K562 (cell line): ENCODE data around the gene GABBR1. TPM values are rescaled to one million over a fixed set of nuclear protein-coding genes. Genes with fewer than 3 reads are reported as not detected.

Experiments used
- ATAC-seq: fragments of 200-7000 bp; cut with Tn5 transposase; 3 replicates; pipeline ENCODE4 v1.9.1; 2020; ENCODE audit warnings: moderate library complexity
- BruUV-seq: library from RNA; stranded (reverse); fragments of 400-500 nt; replicated peaks from 2 replicates; lab custom pipeline; 2021; lab: Mats Ljungman, UMichigan
- CTCF ChIA-PET: fragments of 300-600 bp; formaldehyde crosslinking; extraction: SDS; loops from one replicate; lab custom pipeline; 2021; ENCODE audit warnings: low intra/inter-chr PET ratio; lab: Yijun Ruan, JAX
- POLR2A ChIA-PET: fragments of 300-600, 350-650 bp; sonication (Branson Sonifier 250); formaldehyde crosslinking; extraction: SDS; loops from one replicate; lab custom pipeline; 2021; ENCODE audit warnings: antibody characterized with exemption, inconsistent platforms; lab: Yijun Ruan, JAX
- DNase-seq, 4 experiments: peaks; one replicate each; pipeline versions ENCODE4 v3.0.0 to v3.0.0-alpha.2; 2011 to 2018; ENCODE audit warnings: low spot score in 3 of 4, mixed read lengths in 3 of 4; ENCODE audit errors: extremely low read depth in 1 of 4
- FAIRE-seq: peaks from 2 replicates; lab custom pipeline; 2011; peaks lifted over from hg19 to GRCh38; lab: Jason Lieb, UNC
- H2AFZ ChIP-seq: 2 replicates; pipeline ENCODE4 v1.6.0; 2011; ENCODE audit warnings: low read depth, low read length, control low read depth, inconsistent platforms
- H3K27ac ChIP-seq: fragments of 200-600 bp; 3 replicates; pipeline ENCODE4 v1.8.0; 2011; ENCODE audit warnings: low read depth, mild to moderate bottlenecking, control low read depth, inconsistent platforms, low read length, moderate library complexity, mixed read lengths; ENCODE audit errors: extremely low read depth
- H3K27me3 ChIP-seq, 2 experiments: fragments of 300-600 bp in 1 of 2; 2 replicates in 1 of 2; 3 replicates in 1 of 2; pipeline versions ENCODE4 v1.6.0 to v1.8.0; 2011; ENCODE audit warnings: inconsistent platforms in 2 of 2, low read length in 2 of 2, mild to moderate bottlenecking in 1 of 2, mixed read lengths in 1 of 2, moderate library complexity in 1 of 2; ENCODE audit not compliant: control insufficient read depth in 2 of 2, insufficient read depth in 2 of 2
- H3K36me3 ChIP-seq: fragments of 300-600 bp; 3 replicates; pipeline ENCODE4 v1.8.0; 2011; ENCODE audit warnings: mild to moderate bottlenecking, low read length, inconsistent platforms; ENCODE audit not compliant: control insufficient read depth, insufficient read depth
- H3K4me1 ChIP-seq, 2 experiments: fragments of 200-600 bp in 1 of 2; replicated peaks in 1 of 2; 2 replicates in 1 of 2; 3 replicates in 1 of 2; pipeline versions ENCODE4 v1.5.1 to v1.8.0; 2011; ENCODE audit warnings: inconsistent platforms in 2 of 2, low read length in 2 of 2, mild to moderate bottlenecking in 1 of 2, mixed read lengths in 1 of 2, moderate library complexity in 1 of 2; ENCODE audit not compliant: control insufficient read depth in 2 of 2, insufficient read depth in 2 of 2
- H3K4me2 ChIP-seq: 2 replicates; pipeline ENCODE4 v1.6.1; 2011; ENCODE audit warnings: low read length, control low read depth, inconsistent platforms, mixed read lengths; ENCODE audit not compliant: insufficient read depth
- H3K4me3 ChIP-seq: fragments of 200-600 bp; sonication (generic), shearing (Covaris generic); 2 replicates; pipeline ENCODE4 v1.5.1; 2016; ENCODE audit warnings: control low read depth, inconsistent platforms
- H3K79me2 ChIP-seq: fragments of 200-600 bp; 3 replicates; pipeline ENCODE4 v1.8.0; 2011; ENCODE audit warnings: low read length, inconsistent platforms; ENCODE audit not compliant: control insufficient read depth, insufficient read depth
- H3K9ac ChIP-seq, 2 experiments: 2 replicates each; pipeline versions ENCODE4 v1.6.0 to v1.6.1; 2011; ENCODE audit warnings: low read depth in 2 of 2, low read length in 2 of 2, control low read depth in 1 of 2, inconsistent platforms in 1 of 2, mild to moderate bottlenecking in 1 of 2, mixed read lengths in 1 of 2; ENCODE audit not compliant: insufficient read depth in 1 of 2
- H3K9me1 ChIP-seq: one replicate; pipeline ENCODE4 v1.6.0; 2011; ENCODE audit warnings: inconsistent platforms, mild to moderate bottlenecking, low read length, moderate library complexity; ENCODE audit not compliant: control insufficient read depth, insufficient read depth
- H3K9me3 ChIP-seq: replicated peaks from 2 replicates; pipeline ENCODE4 v1.5.1; 2011; ENCODE audit warnings: low read depth, low read length, inconsistent platforms; ENCODE audit not compliant: control insufficient read depth, insufficient read depth
- H4K20me1 ChIP-seq: replicated peaks from 2 replicates; pipeline ENCODE4 v1.6.1; 2011; ENCODE audit warnings: low read length, inconsistent platforms, mixed read lengths; ENCODE audit not compliant: control insufficient read depth, insufficient read depth
- ADNP ChIP-seq: fragments of 200-800 bp; sonication (Bioruptor generic); IDR thresholded peaks from 2 replicates; pipeline ENCODE4 v1.6.1; 2016; ENCODE audit warnings: missing genetic modification characterization, missing compliant biosample characterization
- BRCA1 ChIP-seq, 2 experiments: fragments of 450-650 bp in 1 of 2; sonication (generic) in 1 of 2; formaldehyde crosslinking in 1 of 2; IDR thresholded peaks; 2 replicates each; pipeline versions ENCODE4 v1.5.0 to v1.6.1; 2017 to 2020; ENCODE audit warnings: mild to moderate bottlenecking in 1 of 2, missing genetic modification reagents in 1 of 2
- BRF1 ChIP-seq: IDR thresholded peaks from 3 replicates; pipeline ENCODE4 v1.6.1; 2011; ENCODE audit warnings: borderline replicate concordance, mild to moderate bottlenecking; ENCODE audit not compliant: insufficient read length; ENCODE audit errors: extremely low read depth
- CBFB ChIP-seq: sonication (generic); formaldehyde crosslinking; IDR thresholded peaks from 2 replicates; pipeline ENCODE4 v1.4.0; 2020; ENCODE audit warnings: mild to moderate bottlenecking, missing genetic modification reagents
- CEBPB ChIP-seq: fragments of 450-650 bp; IDR thresholded peaks from 2 replicates; pipeline ENCODE4 v1.6.1; 2016; ENCODE audit warnings: missing genetic modification characterization, missing compliant biosample characterization
- FOSL1 ChIP-seq: fragments of 200-800 bp; sonication (Bioruptor generic); conservative IDR thresholded peaks from 2 replicates; pipeline ENCODE4 v1.6.1; 2016; ENCODE audit warnings: missing genetic modification characterization, missing compliant biosample characterization
- FUS ChIP-seq: fragments of 200-400 bp; formaldehyde crosslinking; optimal IDR thresholded peaks from 2 replicates; pipeline ENCODE3; 2017; ENCODE audit warnings: low read depth, low read length
- GTF2A2 ChIP-seq: IDR thresholded peaks from 2 replicates; pipeline ENCODE4 v1.6.1; 2016; ENCODE audit warnings: mild to moderate bottlenecking, missing genetic modification characterization, missing compliant biosample characterization
- HDAC8 ChIP-seq: fragments of 450-650 bp; IDR thresholded peaks from 2 replicates; pipeline ENCODE4 v1.6.1; 2016; ENCODE audit warnings: mild to moderate bottlenecking, missing genetic modification characterization, moderate library complexity, missing compliant biosample characterization
- HMG20A ChIP-seq: fragments of 450-650 bp; formaldehyde crosslinking; conservative IDR thresholded peaks from 2 replicates; pipeline ENCODE4 v1.4.0; 2020; ENCODE audit warnings: mild to moderate bottlenecking, mixed read lengths
- JUN ChIP-seq, 2 experiments: sonication (generic) in 1 of 2; formaldehyde crosslinking in 1 of 2; IDR thresholded peaks; 2 replicates each; pipeline versions ENCODE4 v1.6.1 to v1.8.0; 2012 to 2022; ENCODE audit warnings: borderline replicate concordance in 2 of 2, mild to moderate bottlenecking in 2 of 2, improper control_type of control experiment in 1 of 2, low read depth in 1 of 2, low read length in 1 of 2, missing genetic modification reagents in 1 of 2
- MAZ ChIP-seq, 2 experiments: fragments of 450-650 bp in 1 of 2; sonication (generic) in 1 of 2; formaldehyde crosslinking; IDR thresholded peaks in 1 of 2; conservative IDR thresholded peaks in 1 of 2; 2 replicates each; pipeline versions ENCODE4 v1.4.0 to v1.5.0; 2020; ENCODE audit warnings: mild to moderate bottlenecking in 1 of 2, missing genetic modification reagents in 1 of 2
- PHF21A ChIP-seq: fragments of 450-650 bp; IDR thresholded peaks from 2 replicates; pipeline ENCODE4 v1.6.1; 2017; ENCODE audit warnings: low read depth, borderline replicate concordance
- SIX5 ChIP-seq, 2 experiments: IDR thresholded peaks; 2 replicates each; pipeline ENCODE4 v1.6.1; 2011; ENCODE audit warnings: low read length in 2 of 2, borderline replicate concordance in 1 of 2, low read depth in 1 of 2, mild to moderate bottlenecking in 1 of 2, moderate library complexity in 1 of 2; ENCODE audit not compliant: insufficient read depth in 1 of 2
- SOX6 ChIP-seq: fragments of 450-650 bp; IDR thresholded peaks from 2 replicates; pipeline ENCODE4 v1.6.1; 2014; ENCODE audit warnings: mild to moderate bottlenecking
- TAF9B ChIP-seq: fragments of 450-650 bp; IDR thresholded peaks from 2 replicates; pipeline ENCODE4 v1.6.1; 2018; ENCODE audit warnings: mild to moderate bottlenecking; ENCODE audit not compliant: partially characterized antibody
- ZNF133 ChIP-seq: fragments of 250-450 bp; sonication (Bioruptor Pico); IDR thresholded peaks from 2 replicates; pipeline ENCODE4 v1.4.0; 2020; ENCODE audit warnings: mild to moderate bottlenecking
- ZNF165 ChIP-seq: fragments of 250-450 bp; sonication (Bioruptor Pico); IDR thresholded peaks from 2 replicates; pipeline ENCODE4 v1.4.0; 2020; ENCODE audit warnings: borderline replicate concordance
- ZNF354B ChIP-seq: fragments of 250-450 bp; sonication (Bioruptor Pico); IDR thresholded peaks from 2 replicates; pipeline ENCODE4 v1.4.0; 2020
- ZNF408 ChIP-seq: fragments of 250-450 bp; sonication (Bioruptor Pico); IDR thresholded peaks from 2 replicates; pipeline ENCODE4 v1.4.0; 2020; ENCODE audit warnings: low read depth, mild to moderate bottlenecking, moderate library complexity
- WGBS: fragments of 100-300 bp; shearing (Covaris generic); methylation state at CpG from one replicate; pipeline ENCODE4 v1.1.6; 2016; ENCODE audit warnings: low coverage, mixed read lengths; ENCODE audit not compliant: insufficient coverage; ENCODE audit errors: missing lambda C conversion rate; 5-methylcytosine and 5-hydroxymethylcytosine counted together
- in situ Hi-C: fragments of 300-500 bp; cut with MboI; formaldehyde crosslinking; loops from 4 replicates; pipeline ENCODE4 v1.15.0; 2018; ENCODE audit warnings: inconsistent platforms, mixed read lengths
- intact Hi-C: fragments of 100-400 bp; cut with micrococcal nuclease; formaldehyde crosslinking; loops from 2 replicates; pipeline ENCODE4 v1.14.2; 2022
- polyA plus RNA-seq, 8 experiments: library from polyadenylated mRNA; depleted of rRNA in 4 of 8; stranded (reverse) in 5 of 8; unstranded in 3 of 8; fragments of >200 nt; fragmentation: Nextera tagmentation in 2 of 8; fragmentation: Illumina TruSeq in 1 of 8; extraction: Ambion mirVana in 2 of 8; extraction: Trizol in 1 of 8; gene quantifications; 2 replicates each; pipeline versions ENCODE4 v1.2.1 to v1.2.3, GENCODE V29; 2011 to 2014; ENCODE audit warnings: inconsistent platforms in 1 of 8, missing spikeins in 1 of 8
- total RNA-seq, 7 experiments: library from RNA; depleted of rRNA in 6 of 7; stranded (reverse); fragments of >200 nt in 6 of 7; fragmentation: Illumina TruSeq in 2 of 7; extraction: Trizol in 2 of 7; gene quantifications; 2 replicates each; pipeline versions ENCODE4 v1.2.1 to v1.2.3, GENCODE V29; 2011 to 2021; ENCODE audit warnings: low replicate concordance in 1 of 7
- TF ChIP-seq, protein P1 (sequence below): fragments of 450-650 bp; formaldehyde crosslinking; IDR thresholded peaks from 2 replicates; pipeline ENCODE4 v1.4.0; 2022; ENCODE audit warnings: missing genetic modification characterization

GABBR1 gene
- total and polyA plus RNA-seq, 9 of the 15 experiments (the other 6 are each of a cell fraction or from before 2014, with no cell fraction given), result 2.2 to 48.3 (median 20.8) TPM

DNA sequence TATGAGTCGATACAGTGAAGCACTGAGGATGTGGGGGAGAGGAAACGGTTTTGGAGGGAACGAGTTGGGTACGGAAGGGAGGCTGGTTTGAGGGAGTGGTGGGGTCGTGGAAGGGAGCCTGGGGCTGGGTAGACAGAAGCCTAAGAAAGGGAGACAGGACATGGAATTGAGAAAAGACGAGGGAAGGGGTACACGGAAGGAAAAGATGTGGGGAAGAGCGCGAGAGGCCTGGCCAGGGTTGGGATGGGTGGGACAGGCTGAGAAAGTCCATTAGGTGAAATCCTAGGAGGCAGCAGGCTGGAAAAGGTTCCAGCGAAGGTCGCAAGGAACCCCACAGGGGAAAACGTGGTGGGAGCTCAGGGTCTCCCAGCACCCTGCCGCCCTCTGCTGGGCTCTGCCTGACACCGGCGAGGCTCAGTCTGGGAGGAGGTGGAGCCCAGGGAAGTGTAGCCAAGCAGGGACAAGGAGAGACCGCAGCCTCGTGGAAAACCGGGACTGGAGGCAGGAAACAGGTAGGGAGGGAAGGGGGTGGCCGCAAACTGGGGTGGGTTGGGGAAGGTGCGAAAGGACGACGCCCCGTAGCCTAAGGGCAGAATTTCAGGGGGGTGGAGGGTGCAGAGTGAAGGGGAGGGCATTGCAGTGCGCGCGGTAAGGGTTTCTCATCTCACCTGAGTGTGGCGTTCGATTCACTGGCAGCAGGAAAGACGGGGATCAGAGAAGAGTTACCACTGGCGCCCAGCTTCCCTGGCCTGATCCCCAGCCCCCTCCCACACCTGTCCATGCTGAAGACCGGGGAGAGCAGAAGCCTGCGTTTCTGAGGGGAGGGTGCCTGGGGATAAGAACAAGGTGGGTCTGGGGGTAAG is 4.3 kb downstream of the GABBR1 start:
- ChIA-PET CTCF (interaction anchor here (0.6 kb wide), 1 partner anchor 557 kb away, joined by 4 read pairs; no protein-coding TSS in a partner anchor), POLR2A (interaction anchor here (0.6 to 3.6 kb wide), 4 partner anchors 12 to 323 kb away, joined by 3 to 15 read pairs (median 3); no protein-coding TSS in a partner anchor)
- Histone ChIP-seq H3K9me3 (no peaks in the 10 kb centered on the region), H3K4me2 (peak overlapping the region; percentile 97), H2AFZ (peak overlapping the region; percentile 89), H3K79me2 (peaks cover 69% of the 10 kb centered on the region), H3K27me3 (no peaks in the 10 kb centered on the region), H4K20me1 (no peaks in the 10 kb centered on the region), H3K4me1 (peaks cover 62 to 68% of the 10 kb centered on the region in 2 experiments), H3K9ac (peak overlapping the region; percentile 86 to 94), H3K27ac (peak overlapping the region; percentile 82), H3K9me1 (no peaks in the 10 kb centered on the region), H3K4me3 (peak overlapping the region; percentile 84), H3K36me3 (peaks cover 18% of the 10 kb centered on the region; the same call in 2 of the 3 replicates)
- in situ Hi-C loops (no loop called here), intact Hi-C loops (no loop called here)
- WGBS, result under 1% methylated on average over 24 of the region's 32 CpGs
- DNase-seq, result peak; percentile 75 to 93 (median 85)
- peak; percentile 70 for ATAC-seq
- peak; percentile 84 for FAIRE-seq
- no TSS peak for BruUV-seq
- no peak for TF ChIP-seq FUS
- peak; percentile 26; the same call in 1 of the 2 replicates for TF ChIP-seq PHF21A
- TF ChIP-seq ZNF165 (CRISPR knock-in tag), result no peak
- no peak for TF ChIP-seq ADNP (tag)
- no peak for TF ChIP-seq HDAC8
- no peak for TF ChIP-seq CEBPB (tag)
- TF ChIP-seq, protein P1, sequence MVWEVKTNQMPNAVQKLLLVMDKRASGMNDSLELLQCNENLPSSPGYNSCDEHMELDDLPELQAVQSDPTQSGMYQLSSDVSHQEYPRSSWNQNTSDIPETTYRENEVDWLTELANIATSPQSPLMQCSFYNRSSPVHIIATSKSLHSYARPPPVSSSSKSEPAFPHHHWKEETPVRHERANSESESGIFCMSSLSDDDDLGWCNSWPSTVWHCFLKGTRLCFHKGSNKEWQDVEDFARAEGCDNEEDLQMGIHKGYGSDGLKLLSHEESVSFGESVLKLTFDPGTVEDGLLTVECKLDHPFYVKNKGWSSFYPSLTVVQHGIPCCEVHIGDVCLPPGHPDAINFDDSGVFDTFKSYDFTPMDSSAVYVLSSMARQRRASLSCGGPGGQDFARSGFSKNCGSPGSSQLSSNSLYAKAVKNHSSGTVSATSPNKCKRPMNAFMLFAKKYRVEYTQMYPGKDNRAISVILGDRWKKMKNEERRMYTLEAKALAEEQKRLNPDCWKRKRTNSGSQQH, result peak; percentile 93
- TF ChIP-seq ZNF408 (CRISPR knock-in tag), result no peak
- peak; percentile 25; the same call in 1 of the 2 replicates for TF ChIP-seq SOX6
- no peak for TF ChIP-seq GTF2A2 (tag)
- no peak for TF ChIP-seq ZNF354B (CRISPR knock-in tag)
- no peak for TF ChIP-seq BRCA1 (IDR thresholded peaks at IDR 0.05)
- TF ChIP-seq BRCA1 (CRISPR knock-in tag; IDR thresholded peaks at IDR 0.05), result no peak
- TF ChIP-seq HMG20A (CRISPR knock-in tag), result no peak
- no peak for TF ChIP-seq FOSL1 (tag)
- no peak for TF ChIP-seq JUN (IDR thresholded peaks at IDR 0.05; ENCODE audit: borderline replicate concordance, low read depth, low read length)
- no peak for TF ChIP-seq JUN (CRISPR knock-in tag; IDR thresholded peaks at IDR 0.05; ENCODE audit: borderline replicate concordance)
- no peak for TF ChIP-seq SIX5 (IDR thresholded peaks at IDR 0.05; ENCODE audit: borderline replicate concordance in 1 of 2, insufficient read depth in 1 of 2, low read depth in 1 of 2, low read length in 2 of 2)
- TF ChIP-seq CBFB (CRISPR knock-in tag), result peak; percentile 53; the same call in 1 of the 2 replicates
- TF ChIP-seq ZNF133, result no peak
- no peak for TF ChIP-seq BRF1
- TF ChIP-seq TAF9B, result no peak
- no peak; a peak in 2 of 4 replicates for TF ChIP-seq MAZ (CRISPR knock-in tag; conservative IDR thresholded peaks at IDR 0.05 in 1 of 2, IDR thresholded peaks at IDR 0.05 in 1 of 2)
